ENCODE results near the gene SFXN5.

GRCh38 chr2:73000808-73001570, 70.5 kb downstream of the SFXN5 start:
- no peak for TF ChIP-seq POLR2A (IDR thresholded peaks at IDR 0.05)
- TF ChIP-seq CTCF (IDR thresholded peaks at IDR 0.05): no peak

All from heart left ventricle (tissue), 13 donors.